Caco-2 (cell line): ENCODE measurements around the gene SLC25A27. TPM values are rescaled to one million over a fixed set of nuclear protein-coding genes. Genes with fewer than 3 reads are reported as not detected.
A peak's percentile ranks its signal among the peaks of the same experiment; 100 is the strongest.

Source experiments
- BruUV-seq: library from RNA; stranded (reverse); fragments of 400-500 nt; replicated peaks from 2 replicates; lab custom pipeline; 2021; lab: Mats Ljungman, UMichigan
- CTCF ChIA-PET: fragments of 300-600 bp; sonication (Branson Sonifier 250); formaldehyde crosslinking; loops from one replicate; lab custom pipeline; 2022; ENCODE audit warnings: antibody characterized with exemption; lab: Charles Lee
- POLR2A ChIA-PET: fragments of 300-600 bp; sonication (Branson Sonifier 250); formaldehyde crosslinking; loops from one replicate; lab custom pipeline; 2022; ENCODE audit warnings: antibody characterized with exemption; lab: Charles Lee
- DNase-seq, 2 experiments: peaks; one replicate each; pipeline versions ENCODE4 v3.0.0 to v3.0.0-alpha.2; 2020 to 2022
- H3K27me3 ChIP-seq: replicated peaks from 2 replicates; pipeline ENCODE4 v1.6.0; 2011; ENCODE audit warnings: low read length; ENCODE audit not compliant: control insufficient read depth, insufficient read depth
- H3K36me3 ChIP-seq: 2 replicates; pipeline ENCODE4 v1.5.1; 2011; ENCODE audit warnings: low read length; ENCODE audit not compliant: control insufficient read depth, insufficient read depth
- H3K4me1 ChIP-seq: fragments of 250-450 bp; sonication (Bioruptor Pico); 2 replicates; pipeline ENCODE4 v1.5.1; 2020; ENCODE audit warnings: mild to moderate bottlenecking
- H3K4me3 ChIP-seq: 2 replicates; pipeline ENCODE4 v1.5.1; 2011; ENCODE audit warnings: low read depth, mild to moderate bottlenecking, control low read depth, low read length
- H3K9me3 ChIP-seq: fragments of 250-450 bp; sonication (Bioruptor Pico); 2 replicates; pipeline ENCODE4 v1.5.1; 2020; ENCODE audit warnings: mild to moderate bottlenecking, moderate library complexity
- H3K27ac Mint-ChIP-seq: one replicate; pipeline ENCODE4 v1.8.0; 2022; ENCODE audit warnings: mixed read lengths; ENCODE audit not compliant: unreplicated experiment
- H3K27me3 Mint-ChIP-seq: one replicate; pipeline ENCODE4 v1.8.0; 2022; ENCODE audit warnings: mixed read lengths; ENCODE audit not compliant: insufficient read depth, unreplicated experiment
- H3K36me3 Mint-ChIP-seq: one replicate; pipeline ENCODE4 v1.8.0; 2022; ENCODE audit warnings: mild to moderate bottlenecking, mixed read lengths; ENCODE audit not compliant: insufficient read depth, unreplicated experiment
- H3K4me1 Mint-ChIP-seq: one replicate; pipeline ENCODE4 v1.8.0; 2022; ENCODE audit warnings: low read depth, mixed read lengths; ENCODE audit not compliant: unreplicated experiment
- H3K4me3 Mint-ChIP-seq: one replicate; pipeline ENCODE4 v1.8.0; 2022; ENCODE audit warnings: mild to moderate bottlenecking, moderate library complexity, mixed read lengths; ENCODE audit not compliant: unreplicated experiment
- H3K9me3 Mint-ChIP-seq: one replicate; pipeline ENCODE4 v1.8.0; 2022; ENCODE audit warnings: mixed read lengths; ENCODE audit not compliant: unreplicated experiment
- CTCF ChIP-seq, 2 experiments: fragments of 200-600 bp in 1 of 2; IDR thresholded peaks; 1 replicate in 1 of 2; 2 replicates in 1 of 2; pipeline versions ENCODE4 v1.5.1 to v1.8.0; 2011 to 2022; ENCODE audit warnings: antibody characterized with exemption in 1 of 2, control low read depth in 1 of 2, inconsistent platforms in 1 of 2, low read depth in 1 of 2, low read length in 1 of 2, mild to moderate bottlenecking in 1 of 2, moderate library complexity in 1 of 2; ENCODE audit not compliant: insufficient read depth in 1 of 2, severe bottlenecking in 1 of 2, unreplicated experiment in 1 of 2
- intact Hi-C: fragments of 100-400 bp; cut with micrococcal nuclease; formaldehyde crosslinking; loops from one replicate; pipeline ENCODE4 v1.10.0; 2022; ENCODE audit not compliant: unreplicated experiment
- total RNA-seq: library from RNA; stranded (reverse); gene quantifications from 2 replicates; pipeline ENCODE4 v1.2.3, GENCODE V29; 2022

The SLC25A27 gene
- total RNA-seq, 1 experiment from 2014 or later = 0.64 TPM

GRCh38 chr6:46648869-46649492 lies 3.8 kb upstream of the SLC25A27 start:
- H3K36me3 ChIP-seq = no peaks in the 10 kb centered on the region
- no peak overlapping the region for H3K4me3 Mint-ChIP-seq
- DNase-seq = peak in 1 of 2 experiments; percentile 1
- H3K4me1 ChIP-seq = peaks cover 7% of the 10 kb centered on the region; the same call in 1 of the 2 replicates
- peaks cover 10% of the 10 kb centered on the region for H3K27me3 Mint-ChIP-seq
- intact Hi-C loops = no loop called here
- no peak overlapping the region for H3K27ac Mint-ChIP-seq
- H3K9me3 ChIP-seq = no peaks in the 10 kb centered on the region
- no peaks in the 10 kb centered on the region for H3K9me3 Mint-ChIP-seq
- no peak overlapping the region for H3K4me3 ChIP-seq
- POLR2A ChIA-PET = no interaction called here
- H3K4me1 Mint-ChIP-seq = peaks cover 5% of the 10 kb centered on the region
- no TSS peak for BruUV-seq
- CTCF ChIA-PET = no interaction called here
- no peaks in the 10 kb centered on the region for H3K27me3 ChIP-seq
- TF ChIP-seq CTCF (IDR thresholded peaks at IDR 0.05; ENCODE audit: insufficient read depth in 1 of 2, low read depth in 1 of 2, low read length in 1 of 2, severe bottlenecking in 1 of 2, unreplicated experiment in 1 of 2) = no peak
- H3K36me3 Mint-ChIP-seq = no peaks in the 10 kb centered on the region

DNA sequence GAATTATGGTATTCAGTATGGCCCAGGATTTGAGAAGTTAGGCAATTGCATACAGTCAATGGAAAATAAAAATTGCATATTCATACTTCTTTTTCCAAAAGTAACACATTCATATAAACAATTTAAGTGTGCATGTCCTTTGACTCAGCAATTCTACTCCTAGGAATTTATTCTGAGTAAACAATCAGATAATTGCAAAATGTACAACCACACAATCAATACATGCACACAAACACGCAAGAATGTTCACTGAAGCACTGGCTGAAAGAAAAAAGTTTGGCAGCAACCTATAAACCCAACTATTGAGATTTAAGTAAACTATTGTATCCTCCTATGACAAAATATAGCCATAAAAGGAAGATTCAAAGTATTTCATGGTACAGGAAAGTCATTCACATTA lies 1.8 kb upstream of the SLC25A27 start:
- Mint-ChIP-seq H3K9me3 (no peaks in the 10 kb centered on the region), H3K27ac (no peak overlapping the region), H3K4me1 (peaks cover 5% of the 10 kb centered on the region), H3K4me3 (no peak overlapping the region), H3K27me3 (peaks cover 17% of the 10 kb centered on the region), H3K36me3 (no peaks in the 10 kb centered on the region)
- Histone ChIP-seq H3K36me3 (no peaks in the 10 kb centered on the region), H3K9me3 (no peaks in the 10 kb centered on the region), H3K4me1 (peaks cover 7% of the 10 kb centered on the region; the same call in 1 of the 2 replicates), H3K27me3 (no peaks in the 10 kb centered on the region), H3K4me3 (no peak overlapping the region)
- BruUV-seq = no TSS peak
- CTCF ChIA-PET = no interaction called here
- no peak for TF ChIP-seq CTCF (IDR thresholded peaks at IDR 0.05; ENCODE audit: insufficient read depth in 1 of 2, low read depth in 1 of 2, low read length in 1 of 2, severe bottlenecking in 1 of 2, unreplicated experiment in 1 of 2)
- POLR2A ChIA-PET = no interaction called here
- DNase-seq = no peak
- intact Hi-C loops = loop anchor here (5.0 kb wide), 1 partner anchor 131 kb away; no protein-coding TSS in a partner anchor

- peaks cover 7% of the 10 kb centered on the region; the same call in 1 of the 2 replicates for H3K4me1 ChIP-seq
- no peaks in the 10 kb centered on the region for H3K9me3 ChIP-seq
- peak overlapping the region; percentile 88 for H3K4me3 Mint-ChIP-seq
- no peaks in the 10 kb centered on the region for H3K9me3 Mint-ChIP-seq
- no peaks in the 10 kb centered on the region for H3K27me3 ChIP-seq
- POLR2A ChIA-PET = no interaction called here
- peaks cover 5% of the 10 kb centered on the region for H3K4me1 Mint-ChIP-seq
- CTCF ChIA-PET = no interaction called here
- no peak for TF ChIP-seq CTCF (IDR thresholded peaks at IDR 0.05; ENCODE audit: insufficient read depth in 1 of 2, low read depth in 1 of 2, low read length in 1 of 2, severe bottlenecking in 1 of 2, unreplicated experiment in 1 of 2)
- no peaks in the 10 kb centered on the region for H3K36me3 Mint-ChIP-seq
- intact Hi-C loops = loop anchor here (5.0 kb wide), 1 partner anchor 130 kb away; no protein-coding TSS in a partner anchor
- H3K27me3 Mint-ChIP-seq = peaks cover 17% of the 10 kb centered on the region
- BruUV-seq = no TSS peak
- peak overlapping the region; percentile 78 for H3K4me3 ChIP-seq
- no peaks in the 10 kb centered on the region for H3K36me3 ChIP-seq
- no peak for DNase-seq
- no peak overlapping the region for H3K27ac Mint-ChIP-seq
Measured at GRCh38 chr6:46651816-46652215, 959 bp upstream of the SLC25A27 start.
